ENCODE data around the gene STK25. TPM values are rescaled to one million over a fixed set of nuclear protein-coding genes. Genes with fewer than 3 reads are reported as not detected.

STK25 gene
- total RNA-seq, 1 donor: 227 TPM

DNA sequence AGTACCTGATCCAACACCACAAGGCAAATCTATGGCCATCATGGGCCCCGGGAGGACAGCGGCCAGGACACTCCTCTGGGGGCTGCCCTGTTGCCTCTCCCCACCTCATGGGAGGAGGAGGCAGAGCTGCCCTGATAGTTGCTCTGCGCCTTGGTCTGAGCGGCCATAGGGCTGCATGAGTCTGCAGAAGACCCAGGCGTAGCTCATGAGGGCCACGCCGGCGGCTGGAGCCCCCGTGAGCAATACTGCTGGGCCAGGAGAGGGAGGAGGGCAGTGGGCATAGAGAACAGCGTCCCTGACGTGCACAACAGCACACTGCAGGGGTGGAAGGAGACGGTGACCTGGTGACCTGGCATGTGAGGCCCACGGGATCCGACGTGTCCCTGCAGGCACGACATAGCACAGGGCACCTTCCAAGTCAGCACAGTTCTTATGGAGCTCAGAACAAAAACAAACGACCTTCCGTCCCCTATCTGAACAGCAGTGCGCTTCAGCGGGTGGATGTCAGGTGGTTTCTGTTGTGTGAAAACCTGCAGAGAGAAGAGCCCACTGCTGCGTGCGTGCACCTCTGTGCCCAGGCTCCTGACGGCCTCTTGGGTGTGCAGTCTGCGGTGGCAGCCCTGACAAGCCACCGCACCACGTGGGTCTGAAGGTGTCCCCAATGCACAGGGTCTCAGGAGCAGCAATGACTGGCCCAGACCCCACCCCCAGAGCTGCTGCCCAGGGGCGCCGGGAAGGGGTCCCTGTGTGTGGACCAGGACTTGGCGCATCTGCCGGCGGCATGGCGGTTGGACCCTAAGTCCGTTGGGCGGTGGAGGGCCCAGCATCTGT lies 13.0 kb downstream of the STK25 start:
- Histone ChIP-seq H3K9me3 (ENCODE audit: low read depth, low read length) (no peaks in the 10 kb centered on the region), H3K27me3 (ENCODE audit: insufficient read depth, low read length) (no peaks in the 10 kb centered on the region), H3K4me1 (ENCODE audit: insufficient read depth, low read length) (no peaks in the 10 kb centered on the region), H3K4me2 (ENCODE audit: insufficient read depth, low read length) (no peak overlapping the region), H3K27ac (ENCODE audit: low read depth, low read length) (no peak overlapping the region), H3K4me3 (ENCODE audit: insufficient read depth, low read length) (no peak overlapping the region), H3K36me3 (ENCODE audit: insufficient read depth, low read length) (peaks cover 52% of the 10 kb centered on the region), H3K79me2 (ENCODE audit: insufficient read depth, low read length) (peaks cover 11% of the 10 kb centered on the region), H4K20me1 (ENCODE audit: insufficient read depth, low read length) (peaks cover 16% of the 10 kb centered on the region), H2AFZ (ENCODE audit: low read length) (no peak overlapping the region)
- DNase-seq (ENCODE audit: insufficient read length, low spot score, missing footprints): peak; percentile 79
- TF ChIP-seq, protein P1, sequence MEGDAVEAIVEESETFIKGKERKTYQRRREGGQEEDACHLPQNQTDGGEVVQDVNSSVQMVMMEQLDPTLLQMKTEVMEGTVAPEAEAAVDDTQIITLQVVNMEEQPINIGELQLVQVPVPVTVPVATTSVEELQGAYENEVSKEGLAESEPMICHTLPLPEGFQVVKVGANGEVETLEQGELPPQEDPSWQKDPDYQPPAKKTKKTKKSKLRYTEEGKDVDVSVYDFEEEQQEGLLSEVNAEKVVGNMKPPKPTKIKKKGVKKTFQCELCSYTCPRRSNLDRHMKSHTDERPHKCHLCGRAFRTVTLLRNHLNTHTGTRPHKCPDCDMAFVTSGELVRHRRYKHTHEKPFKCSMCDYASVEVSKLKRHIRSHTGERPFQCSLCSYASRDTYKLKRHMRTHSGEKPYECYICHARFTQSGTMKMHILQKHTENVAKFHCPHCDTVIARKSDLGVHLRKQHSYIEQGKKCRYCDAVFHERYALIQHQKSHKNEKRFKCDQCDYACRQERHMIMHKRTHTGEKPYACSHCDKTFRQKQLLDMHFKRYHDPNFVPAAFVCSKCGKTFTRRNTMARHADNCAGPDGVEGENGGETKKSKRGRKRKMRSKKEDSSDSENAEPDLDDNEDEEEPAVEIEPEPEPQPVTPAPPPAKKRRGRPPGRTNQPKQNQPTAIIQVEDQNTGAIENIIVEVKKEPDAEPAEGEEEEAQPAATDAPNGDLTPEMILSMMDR (IDR thresholded peaks at IDR 0.05; ENCODE audit: extremely low read depth, low read depth, low read length): no peak

DNA sequence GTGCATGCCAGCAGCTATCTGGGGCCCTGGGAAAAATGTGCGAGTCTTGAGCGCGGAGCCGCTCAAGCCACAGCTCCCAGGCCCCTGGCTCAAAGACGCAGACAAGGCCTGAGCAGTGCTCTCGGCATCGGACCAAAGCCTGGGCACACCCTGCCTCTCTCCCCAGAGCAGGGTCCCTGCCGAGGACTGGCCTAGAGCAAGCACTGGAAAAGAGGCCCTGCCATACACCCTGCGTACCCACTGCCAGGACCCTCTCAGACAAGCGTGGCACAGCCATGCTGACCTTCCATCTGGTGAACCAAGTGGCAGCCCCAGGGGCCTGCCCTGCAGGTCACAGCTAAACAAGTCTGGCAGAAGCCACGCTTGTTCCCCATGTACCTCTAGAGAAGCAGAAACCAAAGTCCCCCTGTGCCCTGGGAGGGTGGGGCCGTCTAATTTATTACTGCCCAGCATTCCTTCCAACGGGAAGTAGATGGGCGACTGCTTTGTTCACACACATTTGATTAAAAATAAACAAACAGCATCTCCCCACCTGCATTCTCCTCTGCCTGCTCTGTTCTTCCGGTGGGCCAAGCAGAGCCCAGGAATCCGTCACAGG lies 14.0 kb downstream of the STK25 start:
- peak; percentile 62 for DNase-seq (ENCODE audit: insufficient read length, low spot score, missing footprints)
- H3K27ac ChIP-seq (ENCODE audit: low read depth, low read length): no peak overlapping the region
- H2AFZ ChIP-seq (ENCODE audit: low read length): no peak overlapping the region
- peaks cover 1% of the 10 kb centered on the region for H3K79me2 ChIP-seq (ENCODE audit: insufficient read depth, low read length)
- H3K4me2 ChIP-seq (ENCODE audit: insufficient read depth, low read length): no peak overlapping the region
- peaks cover 8% of the 10 kb centered on the region for H4K20me1 ChIP-seq (ENCODE audit: insufficient read depth, low read length)
- H3K4me3 ChIP-seq (ENCODE audit: insufficient read depth, low read length): no peak overlapping the region
- TF ChIP-seq, protein P1 (IDR thresholded peaks at IDR 0.05; ENCODE audit: extremely low read depth, low read depth, low read length): no peak
- H3K27me3 ChIP-seq (ENCODE audit: insufficient read depth, low read length): no peaks in the 10 kb centered on the region
- no peaks in the 10 kb centered on the region for H3K4me1 ChIP-seq (ENCODE audit: insufficient read depth, low read length)
- H3K36me3 ChIP-seq (ENCODE audit: insufficient read depth, low read length): peaks cover 52% of the 10 kb centered on the region
- H3K9me3 ChIP-seq (ENCODE audit: low read depth, low read length): no peaks in the 10 kb centered on the region

DNA sequence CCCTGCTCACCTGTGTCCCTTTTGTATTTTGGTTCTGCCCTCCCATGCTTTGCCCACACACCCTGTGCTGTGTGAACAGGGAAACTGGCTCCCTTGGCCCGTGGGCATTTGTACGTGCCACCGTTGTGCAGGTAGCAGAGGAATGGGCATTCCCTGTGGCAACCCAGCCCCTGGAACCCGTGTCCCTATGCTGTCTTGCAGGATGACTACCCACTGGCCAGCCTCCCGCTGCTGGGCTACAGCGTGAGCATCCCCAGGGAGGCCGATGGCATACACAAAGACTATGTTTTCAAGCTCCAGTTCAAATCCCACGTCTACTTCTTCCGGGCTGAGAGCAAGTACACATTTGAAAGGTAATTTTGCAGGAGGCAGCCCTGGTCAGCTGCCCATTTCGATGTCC lies 15.3 kb downstream of the STK25 start:
- Histone ChIP-seq H3K4me3 (ENCODE audit: insufficient read depth, low read length) (no peak overlapping the region), H3K36me3 (ENCODE audit: insufficient read depth, low read length) (peaks cover 46% of the 10 kb centered on the region)
- no peak for DNase-seq (ENCODE audit: insufficient read length, low spot score, missing footprints)

DNA sequence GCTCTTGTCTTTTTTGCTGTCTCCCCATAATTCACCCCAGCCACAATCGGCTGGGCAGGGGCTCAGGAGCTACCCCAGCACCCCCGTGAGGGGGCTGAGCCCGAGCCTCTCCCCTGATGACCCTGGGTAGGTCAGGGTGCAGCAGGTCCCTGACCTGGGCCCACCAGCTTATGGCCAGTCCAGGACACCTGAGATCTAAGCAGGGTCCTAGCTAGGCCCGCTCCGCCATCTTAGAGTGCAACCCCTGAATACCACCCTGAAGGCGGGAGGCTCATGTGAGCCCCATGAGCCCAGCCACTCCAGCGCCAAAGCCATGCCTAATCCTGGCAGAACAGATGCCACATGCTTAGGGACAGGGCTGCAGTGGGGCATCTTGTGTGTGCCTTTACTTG lies 16.2 kb downstream of the STK25 start:
- H3K27ac ChIP-seq (ENCODE audit: low read depth, low read length): no peak overlapping the region

More for the DNA sequence above, 15.3 kb downstream of the STK25 start:
- H3K27ac ChIP-seq (ENCODE audit: low read depth, low read length): no peak overlapping the region
- no peak overlapping the region for H2AFZ ChIP-seq (ENCODE audit: low read length)
- no peaks in the 10 kb centered on the region for H3K27me3 ChIP-seq (ENCODE audit: insufficient read depth, low read length)
- no peaks in the 10 kb centered on the region for H3K9me3 ChIP-seq (ENCODE audit: low read depth, low read length)
- H3K4me1 ChIP-seq (ENCODE audit: insufficient read depth, low read length): no peaks in the 10 kb centered on the region
- H3K79me2 ChIP-seq (ENCODE audit: insufficient read depth, low read length): no peaks in the 10 kb centered on the region
- TF ChIP-seq, protein P1 (IDR thresholded peaks at IDR 0.05; ENCODE audit: extremely low read depth, low read depth, low read length): no peak
- H3K4me2 ChIP-seq (ENCODE audit: insufficient read depth, low read length): no peak overlapping the region
- H4K20me1 ChIP-seq (ENCODE audit: insufficient read depth, low read length): peaks cover 4% of the 10 kb centered on the region

More for the DNA sequence above, 16.2 kb downstream of the STK25 start:
- no peaks in the 10 kb centered on the region for H3K4me1 ChIP-seq (ENCODE audit: insufficient read depth, low read length)
- TF ChIP-seq, protein P1 (IDR thresholded peaks at IDR 0.05; ENCODE audit: extremely low read depth, low read depth, low read length): no peak
- H3K79me2 ChIP-seq (ENCODE audit: insufficient read depth, low read length): no peaks in the 10 kb centered on the region
- no peak overlapping the region for H3K4me2 ChIP-seq (ENCODE audit: insufficient read depth, low read length)
- peak; percentile 48 for DNase-seq (ENCODE audit: insufficient read length, low spot score, missing footprints)
- H4K20me1 ChIP-seq (ENCODE audit: insufficient read depth, low read length): peaks cover 4% of the 10 kb centered on the region
- no peak overlapping the region for H3K4me3 ChIP-seq (ENCODE audit: insufficient read depth, low read length)
- H3K27me3 ChIP-seq (ENCODE audit: insufficient read depth, low read length): no peaks in the 10 kb centered on the region
- H3K36me3 ChIP-seq (ENCODE audit: insufficient read depth, low read length): peaks cover 41% of the 10 kb centered on the region
- H2AFZ ChIP-seq (ENCODE audit: low read length): no peak overlapping the region
- H3K9me3 ChIP-seq (ENCODE audit: low read depth, low read length): no peaks in the 10 kb centered on the region

All from osteoblast (primary cell).